Muscle of back (tissue), 11 donors: ENCODE data around the gene TRABD. TPM values are rescaled to one million over a fixed set of nuclear protein-coding genes. Genes with fewer than 3 reads are reported as not detected.

Source experiments
- DNase-seq, 3 donors: peaks; one replicate each; pipeline versions ENCODE4 v3.0.0 to v3.0.0-alpha.2; 2013
- polyA plus RNA-seq, 10 donors: library from polyadenylated mRNA; unstranded; fragments of 120-200 nt; gene quantifications; one replicate each; pipeline ENCODE4 v1.2.1, GENCODE V29; 2013; ENCODE audit not compliant: insufficient read length in 10 of 10

Gene TRABD
- polyA plus RNA-seq, 10 donors = 12.0 to 21.1 (median 17.5) TPM

DNA sequence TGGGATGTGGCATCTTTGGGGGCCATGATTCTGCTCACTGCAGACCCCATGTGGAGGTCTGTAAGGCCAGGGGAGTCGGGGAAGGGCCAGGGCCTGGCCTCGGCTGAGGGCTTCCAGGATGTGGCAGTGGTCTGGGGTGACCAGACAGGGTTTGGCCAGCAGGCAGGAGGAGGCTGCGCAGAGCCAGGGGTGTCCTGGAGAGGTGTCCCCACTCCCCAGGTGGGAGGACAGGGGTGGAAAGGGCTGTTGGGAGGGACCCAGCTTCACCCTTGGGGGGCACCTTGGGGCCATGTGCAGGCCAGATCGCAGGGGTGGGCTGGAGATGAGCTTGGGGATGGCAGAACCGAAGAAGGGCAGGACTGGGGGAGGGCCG lies 11.7 kb upstream of the TRABD start:
- DNase-seq = no peak

DNA sequence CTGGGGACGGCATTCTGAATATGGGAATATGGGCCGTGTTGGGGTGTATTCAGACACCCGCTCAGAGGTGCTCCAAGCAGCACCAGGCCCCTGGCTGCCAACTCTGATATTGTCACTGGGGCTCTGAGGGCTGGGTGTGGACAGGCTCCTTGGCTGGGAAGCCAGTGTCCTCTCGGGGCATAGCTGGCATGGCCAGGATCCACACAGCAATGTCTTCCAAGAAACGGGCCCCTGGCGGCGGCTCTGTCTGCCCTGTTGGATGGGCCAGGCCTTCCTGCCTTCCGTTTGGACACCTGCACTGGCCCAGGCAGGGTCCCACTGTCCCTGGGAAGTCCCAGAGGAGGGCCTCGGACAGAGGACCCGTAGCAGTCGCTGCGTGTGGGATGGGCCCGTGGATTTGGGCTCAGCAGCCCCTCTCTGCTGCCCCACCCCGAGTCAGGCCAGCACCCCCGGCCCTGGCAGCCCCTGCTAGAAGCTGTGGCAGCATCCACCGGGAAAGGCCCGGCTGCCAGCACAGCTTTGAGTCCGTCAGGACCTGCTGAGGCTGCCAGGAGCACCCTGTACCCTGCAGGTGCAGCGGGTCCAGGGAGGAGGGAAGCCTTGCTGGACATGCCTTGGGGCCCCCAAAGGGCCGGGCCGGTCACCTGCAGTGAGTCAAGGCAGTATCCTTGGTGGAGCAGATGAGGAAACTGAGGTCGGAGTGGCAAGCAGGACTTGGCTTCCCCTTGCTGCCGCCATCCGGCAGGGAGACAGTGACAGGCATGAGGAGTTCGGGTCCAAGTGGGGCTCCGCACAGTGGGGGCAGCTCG lies 11.1 kb upstream of the TRABD start:
- no peak for DNase-seq

DNA sequence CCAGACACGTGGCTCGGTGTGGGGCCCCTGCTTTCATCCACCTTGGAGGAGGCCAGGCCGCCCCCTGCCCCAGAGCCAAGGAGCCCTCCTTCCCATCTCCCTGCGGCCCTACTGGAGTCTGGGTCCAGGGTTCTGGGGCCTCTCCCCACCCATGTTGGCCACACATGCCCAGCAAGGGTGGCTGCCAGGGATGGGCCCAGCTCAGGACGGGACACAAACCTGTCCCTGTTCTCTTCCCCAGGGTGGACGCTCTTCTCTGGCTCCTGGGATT lies 10.6 kb upstream of the TRABD start:
- no peak for DNase-seq

DNA sequence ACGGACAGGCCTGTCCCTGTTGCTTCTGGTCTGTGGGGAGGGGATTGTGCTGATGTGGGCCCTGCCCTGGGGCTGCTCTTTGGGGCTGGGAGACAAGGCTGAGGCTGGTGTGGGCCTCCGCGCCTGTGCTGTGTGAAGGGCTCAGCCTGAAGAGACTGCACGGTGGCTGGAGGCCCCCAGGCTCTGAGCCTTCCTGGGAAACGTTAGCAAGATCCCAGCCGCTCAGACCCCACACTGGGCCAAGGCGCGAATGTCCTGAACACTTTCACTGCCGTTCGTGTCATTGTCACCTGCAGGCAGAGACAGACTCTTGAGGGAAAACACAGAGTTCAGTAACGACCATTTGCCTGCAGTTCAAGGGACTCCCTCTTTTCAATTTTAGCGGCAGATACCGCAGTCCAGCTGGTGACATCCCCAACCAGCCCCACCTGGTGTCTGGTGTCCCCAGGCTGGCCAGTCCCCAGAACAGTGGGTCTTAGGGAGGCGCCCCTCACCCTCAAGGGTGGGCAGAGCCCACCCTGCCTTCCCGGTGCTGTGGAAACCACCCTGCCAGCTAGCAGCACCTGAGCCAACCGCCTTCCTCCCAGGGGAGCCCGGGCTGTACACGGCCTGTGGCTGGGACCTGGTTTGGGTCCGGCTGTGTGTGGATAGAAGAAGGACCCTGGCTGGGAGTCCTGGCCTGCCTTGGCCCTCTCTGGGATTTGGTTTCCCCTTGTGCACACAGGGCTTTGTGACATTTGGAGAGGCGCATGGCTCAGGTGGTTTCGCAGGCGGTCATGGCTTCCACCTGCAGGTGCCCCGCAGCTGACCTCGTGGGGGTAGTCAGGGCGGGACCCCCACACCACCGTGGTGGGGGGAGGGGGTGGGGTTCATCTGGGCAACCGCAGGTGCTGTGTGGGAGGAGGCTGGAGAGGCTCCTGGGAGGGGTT lies 9.5 kb upstream of the TRABD start:
- no peak for DNase-seq

DNA sequence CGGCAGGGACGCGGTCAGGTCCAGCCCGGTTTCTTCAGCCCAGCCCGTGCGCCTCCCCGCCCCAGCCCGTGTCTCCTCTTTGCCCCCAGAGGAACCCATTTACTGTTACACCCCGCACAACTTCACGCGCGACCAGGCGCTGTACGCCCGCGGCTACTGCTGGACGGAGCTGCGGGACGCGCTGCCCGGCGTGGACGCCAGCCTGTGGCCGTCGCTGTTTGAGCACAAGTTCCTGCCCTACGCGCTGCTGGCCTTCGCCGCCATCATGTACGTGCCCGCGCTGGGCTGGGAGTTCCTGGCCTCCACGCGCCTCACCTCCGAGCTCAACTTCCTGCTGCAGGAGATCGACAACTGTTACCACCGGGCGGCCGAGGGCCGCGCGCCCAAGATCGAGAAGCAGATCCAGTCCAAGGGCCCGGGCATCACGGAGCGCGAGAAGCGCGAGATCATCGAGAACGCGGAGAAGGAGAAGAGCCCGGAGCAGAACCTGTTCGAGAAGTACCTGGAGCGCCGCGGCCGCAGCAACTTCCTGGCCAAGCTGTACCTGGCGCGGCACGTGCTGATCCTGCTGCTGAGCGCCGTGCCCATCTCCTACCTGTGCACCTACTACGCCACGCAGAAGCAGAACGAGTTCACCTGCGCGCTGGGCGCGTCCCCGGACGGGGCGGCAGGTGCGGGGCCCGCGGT lies 8.7 kb upstream of the TRABD start:
- no peak for DNase-seq

DNA sequence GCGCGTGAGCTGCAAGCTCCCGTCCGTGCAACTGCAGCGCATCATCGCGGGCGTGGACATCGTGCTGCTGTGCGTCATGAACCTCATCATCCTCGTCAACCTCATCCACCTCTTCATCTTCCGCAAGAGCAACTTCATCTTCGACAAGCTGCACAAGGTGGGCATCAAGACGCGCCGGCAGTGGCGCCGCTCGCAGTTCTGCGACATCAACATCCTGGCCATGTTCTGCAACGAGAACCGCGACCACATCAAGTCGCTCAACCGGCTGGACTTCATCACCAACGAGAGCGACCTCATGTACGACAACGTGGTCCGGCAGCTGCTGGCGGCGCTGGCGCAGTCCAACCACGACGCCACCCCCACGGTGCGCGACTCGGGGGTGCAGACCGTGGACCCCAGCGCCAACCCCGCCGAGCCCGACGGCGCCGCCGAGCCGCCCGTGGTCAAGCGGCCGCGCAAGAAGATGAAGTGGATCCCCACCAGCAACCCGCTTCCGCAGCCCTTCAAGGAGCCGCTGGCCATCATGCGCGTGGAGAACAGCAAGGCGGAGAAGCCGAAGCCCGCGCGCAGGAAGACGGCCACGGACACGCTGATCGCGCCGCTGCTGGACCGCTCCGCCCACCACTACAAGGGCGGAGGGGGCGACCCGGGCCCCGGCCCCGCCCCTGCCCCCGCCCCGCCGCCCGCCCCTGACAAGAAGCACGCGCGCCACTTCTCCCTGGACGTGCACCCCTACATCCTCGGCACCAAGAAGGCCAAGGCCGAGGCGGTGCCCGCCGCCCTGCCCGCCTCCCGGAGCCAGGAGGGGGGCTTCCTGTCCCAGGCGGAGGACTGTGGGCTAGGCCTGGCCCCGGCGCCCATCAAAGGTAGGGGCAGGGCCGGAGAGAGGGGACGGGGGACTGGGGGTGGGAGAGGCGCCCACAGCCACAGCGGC lies 7.9 kb upstream of the TRABD start:
- no peak for DNase-seq

DNA sequence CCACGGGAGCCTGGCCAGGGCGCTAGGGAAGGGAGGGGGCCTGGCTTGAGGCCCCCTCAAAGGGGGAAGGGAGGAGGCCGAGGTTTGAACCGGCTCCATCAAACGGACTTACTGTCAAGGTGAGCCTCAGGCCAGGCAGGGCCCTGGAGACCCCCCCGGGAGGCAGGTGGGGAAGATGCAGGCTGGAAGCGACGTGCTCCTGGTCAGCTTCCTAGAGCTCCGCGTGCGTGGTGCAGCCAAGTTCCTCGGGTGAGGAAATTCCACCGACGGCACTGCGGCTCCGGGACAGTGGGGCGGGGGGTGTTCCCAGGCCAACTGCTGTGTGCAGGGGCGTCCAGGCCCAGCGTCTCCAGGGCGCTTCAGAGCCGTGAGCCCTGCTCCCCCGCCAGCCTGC lies 7.2 kb upstream of the TRABD start:
- DNase-seq = no peak

DNA sequence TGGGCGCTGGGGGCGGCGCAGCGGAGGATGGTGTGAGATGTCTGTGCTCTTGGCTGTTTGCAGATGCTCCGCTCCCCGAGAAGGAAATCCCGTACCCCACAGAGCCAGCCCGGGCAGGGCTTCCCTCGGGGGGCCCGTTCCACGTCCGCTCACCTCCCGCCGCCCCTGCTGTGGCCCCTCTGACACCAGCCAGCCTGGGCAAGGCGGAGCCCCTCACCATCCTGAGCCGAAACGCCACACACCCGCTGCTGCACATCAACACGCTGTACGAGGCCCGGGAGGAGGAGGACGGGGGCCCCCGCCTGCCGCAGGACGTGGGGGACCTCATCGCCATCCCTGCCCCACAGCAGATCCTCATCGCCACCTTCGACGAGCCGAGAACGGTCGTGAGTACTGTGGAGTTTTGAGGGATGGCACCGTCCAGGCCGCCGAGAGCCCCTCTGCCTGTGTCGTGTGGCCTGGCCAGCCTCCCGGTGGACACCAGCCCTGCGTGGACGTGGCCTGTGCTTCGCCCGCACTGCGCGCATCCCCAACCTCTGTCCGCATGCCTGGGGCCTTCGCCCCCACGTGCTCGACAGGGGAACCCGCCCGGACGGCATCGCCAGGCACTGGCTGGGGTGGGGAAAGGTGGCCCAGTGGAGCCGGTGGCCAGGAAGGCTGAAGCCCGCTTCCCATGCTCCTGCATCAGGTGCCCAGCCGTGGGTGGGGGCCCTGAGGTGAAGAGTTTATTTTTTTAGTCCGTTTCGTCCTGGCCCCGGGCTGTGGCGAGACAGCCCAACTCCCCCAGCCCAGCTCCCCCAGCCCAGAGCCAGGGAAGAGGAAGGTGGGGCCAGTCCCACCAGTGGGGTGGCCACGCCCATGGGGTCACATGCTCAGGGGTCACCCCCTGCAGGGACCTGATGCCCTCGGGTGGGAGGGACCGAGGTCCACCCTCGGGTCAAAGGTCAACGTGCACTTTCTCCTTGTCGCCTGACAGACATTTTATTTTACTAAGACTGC lies 6.5 kb upstream of the TRABD start:
- DNase-seq = no peak

DNA sequence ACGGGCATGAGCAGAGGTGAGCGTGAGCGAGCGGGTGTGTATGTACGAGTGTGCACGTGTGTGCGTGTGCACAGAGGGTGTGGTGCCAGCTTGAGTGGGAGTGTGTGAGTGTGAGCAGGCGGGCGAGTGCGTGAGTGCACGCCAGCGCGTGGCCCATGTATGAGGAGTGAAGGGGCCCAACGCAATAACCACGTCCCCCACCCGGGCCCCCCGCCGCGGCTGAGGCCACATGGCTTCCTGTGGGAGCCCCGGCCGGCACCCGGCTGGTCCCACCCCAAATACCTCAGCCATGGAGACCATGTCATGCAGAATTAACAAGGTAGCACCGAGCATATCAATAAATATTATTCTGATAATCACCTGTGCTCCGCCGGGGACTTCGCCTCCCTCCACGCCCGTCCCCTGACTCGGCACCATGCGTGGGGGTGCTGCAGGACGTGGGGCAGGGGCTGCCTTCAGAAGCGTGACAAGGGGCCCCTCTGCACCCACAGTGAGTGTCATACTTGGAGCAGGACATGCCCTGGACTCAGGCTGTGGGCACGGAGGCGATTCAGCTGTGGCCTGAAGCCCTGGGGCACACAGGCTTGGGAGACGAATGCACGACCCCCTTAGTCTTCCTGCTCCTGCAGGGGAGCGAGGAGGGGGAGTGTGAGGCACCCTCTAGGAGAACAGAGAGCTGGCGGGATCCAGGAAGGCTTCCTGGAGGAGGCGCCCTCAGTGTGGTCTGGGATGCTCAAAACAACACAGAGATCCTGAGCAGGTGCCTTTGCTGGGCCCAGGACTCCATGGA lies 5.6 kb upstream of the TRABD start:
- DNase-seq = no peak

DNA sequence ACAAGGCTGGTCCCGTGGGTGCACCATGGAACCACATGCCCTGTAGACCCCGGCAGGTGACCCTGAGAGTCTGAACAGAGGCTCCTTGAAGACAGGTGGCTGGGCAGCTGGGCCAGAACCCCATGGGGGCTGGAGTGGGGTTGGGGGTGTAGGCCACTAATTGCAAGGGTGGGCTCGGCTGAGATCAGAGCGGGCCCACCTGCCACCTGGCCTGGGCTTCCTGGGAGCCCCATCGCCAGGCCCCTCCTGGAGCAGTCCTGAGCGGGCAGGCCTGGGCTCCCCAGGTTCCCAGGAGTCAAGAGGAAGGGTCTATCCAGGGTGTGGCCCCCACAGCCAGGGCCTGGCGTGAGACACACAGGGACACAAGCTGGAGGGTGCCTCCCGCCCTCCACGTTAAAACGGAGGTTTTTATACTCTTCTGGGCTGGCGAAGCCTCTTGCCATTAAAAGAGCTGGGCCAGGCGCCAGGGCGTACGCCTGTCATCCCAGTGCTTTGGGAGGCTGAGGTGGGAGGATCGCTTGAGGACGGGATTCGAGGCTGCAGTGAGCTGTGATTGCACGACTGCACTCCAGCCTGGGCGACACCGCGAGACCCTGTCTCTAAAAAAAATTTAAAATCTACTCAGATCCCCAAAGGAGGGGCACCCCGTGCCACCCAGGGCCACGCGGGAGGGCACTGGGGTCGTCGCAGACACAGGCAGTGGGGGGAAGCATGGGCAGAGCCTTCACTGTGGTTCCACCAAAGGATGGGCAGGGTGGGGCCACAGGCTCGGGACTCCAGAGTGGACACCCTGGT lies 4.8 kb upstream of the TRABD start:
- no peak for DNase-seq

DNA sequence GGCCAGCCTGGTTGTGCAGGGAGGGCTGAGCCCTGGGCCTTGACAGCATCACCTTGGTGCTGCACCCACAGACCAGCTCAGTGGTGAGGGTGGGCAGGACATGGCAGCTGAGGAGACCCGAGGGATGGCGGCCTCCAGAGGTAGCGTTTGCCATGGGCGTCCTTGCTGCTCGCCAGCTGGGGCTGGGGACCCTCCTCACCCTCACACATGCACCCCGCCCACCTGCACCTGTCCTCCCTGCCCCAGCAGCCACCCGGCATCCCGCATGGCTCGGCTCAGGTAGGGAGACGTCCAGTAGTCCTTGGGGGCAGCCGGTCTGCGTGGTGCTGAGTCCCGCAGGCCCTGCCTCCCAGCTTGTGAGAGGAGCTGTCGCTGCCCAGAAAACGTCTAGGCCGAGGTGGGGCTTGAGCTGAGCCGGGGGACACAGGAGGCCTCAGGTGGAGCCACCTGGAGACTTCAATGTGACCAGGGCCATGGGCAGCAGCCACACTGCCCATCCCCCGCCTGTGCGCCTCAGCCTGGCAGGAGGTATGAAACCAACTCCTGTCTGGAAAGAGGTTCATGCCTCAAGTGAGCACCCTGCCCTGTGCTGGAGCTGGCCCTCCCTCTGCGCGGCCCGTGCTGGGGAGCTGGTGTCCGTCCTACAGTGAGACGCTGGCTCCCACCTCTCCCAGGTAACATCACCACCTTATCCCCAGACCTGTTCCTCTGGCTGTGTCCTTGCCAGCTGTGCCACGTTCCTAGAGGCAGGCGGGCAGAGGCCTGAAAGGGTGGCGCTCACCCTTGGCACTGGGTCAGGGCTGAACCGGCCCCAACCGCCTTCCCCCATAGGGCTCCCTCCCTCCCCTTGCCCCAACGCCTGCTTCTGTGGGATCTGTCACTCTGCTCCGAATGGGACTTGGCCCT lies 3.3 kb upstream of the TRABD start:
- no peak for DNase-seq

DNA sequence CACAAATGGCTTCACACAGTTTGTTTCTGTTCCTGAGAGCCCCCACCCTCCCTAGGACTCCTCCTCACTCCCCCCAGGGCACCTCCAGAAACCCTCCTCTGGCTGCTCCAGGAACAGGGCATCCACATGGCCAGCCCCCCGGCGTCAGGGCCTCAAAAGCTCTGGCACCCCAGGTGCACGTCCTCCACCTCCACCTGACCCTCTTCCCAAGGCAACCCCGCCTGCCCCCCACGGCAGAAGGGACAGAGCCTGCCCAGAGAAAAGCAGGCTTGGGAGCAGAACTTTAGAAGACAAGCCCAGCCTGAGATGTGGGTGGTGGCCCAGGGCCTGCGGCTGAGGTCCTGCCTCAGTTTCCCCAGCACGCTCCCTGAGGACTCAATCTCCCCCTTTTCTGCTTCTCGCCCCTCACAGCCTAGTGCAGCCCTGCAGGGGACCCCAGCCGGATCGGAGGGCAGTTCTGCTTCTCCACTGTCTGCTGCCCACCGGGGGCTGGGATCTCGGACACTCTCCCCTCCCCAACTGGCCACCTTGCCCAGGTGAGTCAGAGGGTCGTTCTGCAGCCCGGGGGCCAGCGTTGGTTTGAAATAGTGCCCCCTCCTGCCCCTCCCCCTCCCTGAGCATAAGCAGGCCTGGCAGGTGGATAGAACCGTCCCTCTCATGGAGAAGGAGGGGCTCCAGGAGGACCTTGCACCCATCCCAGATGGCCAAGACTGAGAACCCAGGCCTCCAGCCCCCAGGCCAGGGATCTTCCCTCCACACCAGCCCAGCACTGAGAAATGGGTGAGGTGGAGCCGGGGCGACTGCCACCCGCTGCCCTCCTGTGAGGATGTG lies 2.4 kb upstream of the TRABD start:
- no peak for DNase-seq

DNA sequence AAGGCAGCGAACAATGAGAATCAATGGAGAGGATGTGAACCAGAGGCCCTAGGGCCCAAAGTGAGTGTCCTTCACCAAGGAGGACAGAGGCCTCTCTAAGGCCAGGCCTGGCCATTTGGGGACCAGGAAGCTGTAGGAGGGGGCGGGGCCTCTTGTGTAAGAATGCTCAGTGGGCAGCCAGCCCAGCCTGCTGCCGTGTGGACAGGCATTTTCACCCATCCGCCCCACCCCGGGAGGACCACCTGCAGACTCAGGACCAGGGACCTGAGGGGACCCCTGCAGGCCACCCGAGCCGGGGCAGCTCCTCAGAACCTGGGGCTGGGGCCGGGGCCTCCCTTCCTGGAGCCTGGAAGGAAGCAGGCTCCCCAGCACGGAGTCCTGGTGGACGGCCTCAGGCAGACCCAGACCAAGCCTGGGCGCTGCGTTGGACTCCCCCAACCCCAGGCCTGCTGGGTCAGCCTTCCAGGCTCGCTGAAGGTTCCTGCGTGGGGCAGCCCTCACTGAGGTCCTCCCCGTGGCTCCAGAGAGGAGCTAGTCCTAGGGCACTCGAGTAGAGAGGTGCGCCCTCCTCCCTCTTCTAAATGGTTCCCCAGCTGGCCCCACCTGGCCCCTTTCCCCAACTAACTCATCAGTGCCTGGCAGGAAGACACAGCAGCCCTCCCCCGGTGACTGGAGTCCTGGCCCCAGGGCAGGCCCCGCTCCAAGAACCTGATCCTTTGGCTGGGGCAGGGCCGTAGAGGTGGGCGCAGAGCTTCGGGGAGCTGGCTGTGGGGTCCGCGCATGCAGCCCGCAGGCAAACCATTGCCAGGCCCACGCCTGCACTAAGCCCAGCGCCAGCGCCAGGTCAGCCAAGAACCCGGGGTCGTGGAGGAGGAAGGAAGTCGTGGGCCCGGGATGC lies 1.5 kb upstream of the TRABD start:
- peak in 2 of 3 donors; percentile 48 to 73 for DNase-seq

DNA sequence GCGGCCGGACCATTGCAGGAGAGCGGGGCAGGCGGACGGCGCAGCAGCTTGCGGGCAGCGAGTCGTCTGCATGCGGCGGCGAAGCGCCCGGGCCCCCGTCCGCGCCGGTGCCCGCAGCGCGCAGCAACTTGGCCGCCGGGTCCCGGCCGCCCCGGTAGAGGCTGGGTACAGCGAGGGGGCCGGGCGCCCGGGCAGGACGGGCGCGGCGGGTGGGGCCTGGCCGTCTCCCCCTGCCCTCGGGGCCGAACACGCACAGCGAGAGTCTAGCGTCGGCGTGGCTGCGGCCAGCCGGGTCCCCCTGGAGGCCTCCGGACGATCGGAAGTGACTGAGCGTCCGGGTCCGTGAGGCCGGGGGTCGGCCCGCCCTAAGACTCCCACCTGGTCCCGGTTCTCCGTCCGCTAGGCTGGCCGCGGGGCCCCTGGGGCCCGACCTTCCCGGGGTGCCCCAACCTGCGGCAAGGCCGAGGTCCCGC lies 775 bp upstream of the TRABD start:
- no peak for DNase-seq

DNA sequence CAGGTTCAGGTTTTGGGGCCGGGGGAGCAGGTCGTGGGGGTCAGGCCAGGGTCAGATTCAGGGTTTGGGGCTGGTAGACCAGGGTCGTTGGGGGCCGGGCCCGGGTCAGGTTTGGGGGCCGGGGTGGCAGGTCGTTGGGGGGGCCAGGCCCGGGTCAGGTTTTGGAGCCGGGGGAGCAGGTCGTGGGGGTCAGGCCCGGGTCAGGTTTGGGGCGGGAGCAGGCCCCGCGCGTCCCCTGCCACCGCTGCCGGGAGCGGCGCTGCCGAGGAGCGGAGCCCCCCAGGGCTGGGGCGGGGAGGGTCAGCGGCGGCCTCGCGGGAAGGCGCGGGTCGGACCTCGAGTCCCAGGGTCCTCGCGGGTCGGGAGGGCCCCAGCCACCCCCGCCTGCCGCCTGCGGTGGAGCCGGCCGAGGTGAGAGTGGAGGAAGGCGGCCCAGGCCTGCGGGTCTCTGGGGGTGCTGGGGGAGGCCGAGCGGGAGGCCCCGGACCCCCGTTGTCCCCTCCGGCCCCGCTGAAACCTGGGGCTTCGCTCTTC lies 535 bp downstream of the TRABD start:
- no peak for DNase-seq
